ENCODE results near the gene CEL. TPM values are rescaled to one million over a fixed set of nuclear protein-coding genes. Genes with fewer than 3 reads are reported as not detected.
A peak's percentile ranks its signal among the peaks of the same experiment; 100 is the strongest.
"Not testable (repeated sequence)": the region's sequence is repeated elsewhere in the genome, so short reads cannot be mapped to it uniquely, and the experiment has no call there.

The CEL gene
- total RNA-seq, 1 experiment from 2014 or later: 6.9 TPM

DNA sequence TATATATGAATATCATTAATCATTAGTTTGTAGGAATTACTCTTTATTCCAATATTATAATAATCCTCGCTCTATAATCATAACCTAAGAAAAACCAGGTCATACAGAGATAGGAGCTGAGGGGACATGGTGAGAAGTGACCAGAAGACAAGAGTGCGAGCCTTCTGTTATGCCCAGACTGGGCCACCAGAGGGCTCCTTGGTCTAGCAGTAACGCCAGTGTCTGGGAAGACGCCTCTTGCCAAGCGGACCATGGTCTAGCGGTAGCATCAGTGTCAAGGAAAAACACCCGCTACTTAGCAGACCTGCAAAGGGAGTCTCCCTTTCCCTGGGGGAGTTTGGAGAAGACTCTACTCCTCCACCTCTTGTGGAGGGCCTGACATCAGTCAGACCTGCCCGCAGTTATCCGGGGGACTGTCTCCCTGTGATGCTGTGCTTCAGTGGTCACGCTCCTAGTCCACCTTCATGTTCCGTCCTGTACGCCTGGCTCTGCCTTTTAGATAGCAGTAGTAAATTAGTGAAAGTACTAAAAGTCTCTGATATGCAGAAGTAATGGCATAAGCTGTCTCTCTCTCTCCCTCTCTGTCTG is 20.8 kb upstream of the CEL start:
- H3K9ac ChIP-seq (ENCODE audit: low read length); H4K20me1 ChIP-seq (ENCODE audit: insufficient read depth); H2AFZ ChIP-seq (ENCODE audit: low read depth, low read length, poor library complexity, severe bottlenecking); H3K27ac ChIP-seq (ENCODE audit: low read depth, low read length); H3K4me2 ChIP-seq (ENCODE audit: low read length); H3K4me3 ChIP-seq (replicated peaks in 1 of 2; ENCODE audit: low read depth in 1 of 2, low read length in 2 of 2); BruUV-seq (replicated peaks); H3K9me2 ChIP-seq (ENCODE audit: insufficient read depth); H3K9me3 ChIP-seq (ENCODE audit: control insufficient read depth in 1 of 2, insufficient read depth in 1 of 2, low read depth in 1 of 2, low read length in 2 of 2); H3K4me1 ChIP-seq (ENCODE audit: control insufficient read depth in 1 of 2, insufficient read depth in 2 of 2, low read length in 2 of 2); DNase-seq (ENCODE audit: low read depth, low spot score); ATAC-seq; H3K27me3 ChIP-seq (ENCODE audit: insufficient read depth, low read length): not testable (repeated sequence)
- TF ChIP-seq, protein P1, sequence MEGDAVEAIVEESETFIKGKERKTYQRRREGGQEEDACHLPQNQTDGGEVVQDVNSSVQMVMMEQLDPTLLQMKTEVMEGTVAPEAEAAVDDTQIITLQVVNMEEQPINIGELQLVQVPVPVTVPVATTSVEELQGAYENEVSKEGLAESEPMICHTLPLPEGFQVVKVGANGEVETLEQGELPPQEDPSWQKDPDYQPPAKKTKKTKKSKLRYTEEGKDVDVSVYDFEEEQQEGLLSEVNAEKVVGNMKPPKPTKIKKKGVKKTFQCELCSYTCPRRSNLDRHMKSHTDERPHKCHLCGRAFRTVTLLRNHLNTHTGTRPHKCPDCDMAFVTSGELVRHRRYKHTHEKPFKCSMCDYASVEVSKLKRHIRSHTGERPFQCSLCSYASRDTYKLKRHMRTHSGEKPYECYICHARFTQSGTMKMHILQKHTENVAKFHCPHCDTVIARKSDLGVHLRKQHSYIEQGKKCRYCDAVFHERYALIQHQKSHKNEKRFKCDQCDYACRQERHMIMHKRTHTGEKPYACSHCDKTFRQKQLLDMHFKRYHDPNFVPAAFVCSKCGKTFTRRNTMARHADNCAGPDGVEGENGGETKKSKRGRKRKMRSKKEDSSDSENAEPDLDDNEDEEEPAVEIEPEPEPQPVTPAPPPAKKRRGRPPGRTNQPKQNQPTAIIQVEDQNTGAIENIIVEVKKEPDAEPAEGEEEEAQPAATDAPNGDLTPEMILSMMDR (IDR thresholded peaks at IDR 0.05 in 2 of 3, conservative IDR thresholded peaks at IDR 0.05 in 1 of 3; ENCODE audit: borderline replicate concordance in 1 of 3, insufficient read depth in 1 of 3, low read depth in 2 of 3, low read length in 2 of 3): peak; percentile 50 to 59 (median 52); a peak in 5 of 6 replicates
- TF ChIP-seq RAD21 (IDR thresholded peaks at IDR 0.05; ENCODE audit: low read depth): peak; percentile 61
- H3K36me3 ChIP-seq (ENCODE audit: control insufficient read depth in 1 of 2, insufficient read depth in 2 of 2, low read length in 2 of 2): peaks cover 13 to 41% of the 10 kb centered on the region in 2 experiments; a peak in 3 of 4 replicates
- peaks cover 66% of the 10 kb centered on the region for H3K79me2 ChIP-seq (ENCODE audit: insufficient read depth, low read length)
- POLR2A ChIA-PET: interaction anchor here (1.2 kb wide), 1 partner anchor 10 kb away, joined by 4 read pairs; the partner anchor contains the start of gene GTF3C5
- CTCF ChIA-PET: interaction anchor here (1.0 to 1.2 kb wide), 3 partner anchors 19 to 106 kb away, joined by 3 to 5 read pairs (median 4); no protein-coding TSS in a partner anchor
- RAD21 ChIA-PET (ENCODE audit: low non-redundant PET in 1 of 2, low total read pairs in 2 of 2, uncharacterized antibody in 2 of 2, unreplicated experiment in 2 of 2): interaction anchor here in 1 of 2 experiments (1.3 kb wide), 1 partner anchor 102 kb away, joined by 3 read pairs; no protein-coding TSS in a partner anchor
- intact Hi-C loops (cut with micrococcal nuclease): loop anchor here (2.0 kb wide), 1 partner anchor 104 kb away; no protein-coding TSS in a partner anchor

DNA sequence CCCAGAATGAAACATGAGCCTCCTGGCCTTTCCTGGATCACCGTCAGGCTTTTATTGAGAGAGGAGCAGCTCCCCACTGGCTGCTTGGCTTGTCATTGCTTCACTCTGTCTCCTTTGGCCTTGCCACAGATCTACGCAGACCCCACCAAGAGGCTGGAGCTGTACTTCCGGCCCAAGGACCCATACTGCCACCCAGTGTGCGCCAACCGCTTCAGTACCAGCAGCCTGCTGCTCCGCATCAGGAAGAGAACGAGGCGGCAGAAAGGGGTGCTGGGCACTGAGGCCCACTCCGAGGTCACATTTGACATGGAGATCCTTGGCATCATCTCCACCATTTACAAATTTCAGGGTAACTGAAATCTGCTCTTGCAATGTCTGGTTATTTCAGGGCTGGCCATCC is 19.8 kb upstream of the CEL start:
- Histone ChIP-seq H3K27me3 (ENCODE audit: insufficient read depth, low read length) (no peaks in the 10 kb centered on the region), H3K4me1 (ENCODE audit: control insufficient read depth in 1 of 2, insufficient read depth in 2 of 2, low read length in 2 of 2) (no peaks in the 10 kb centered on the region), H3K9me2 (ENCODE audit: insufficient read depth) (no peaks in the 10 kb centered on the region), H2AFZ (ENCODE audit: low read depth, low read length, poor library complexity, severe bottlenecking) (no peak overlapping the region), H3K4me3 (replicated peaks in 1 of 2; ENCODE audit: low read depth in 1 of 2, low read length in 2 of 2) (no peak overlapping the region), H4K20me1 (ENCODE audit: insufficient read depth) (no peaks in the 10 kb centered on the region), H3K9ac (ENCODE audit: low read length) (no peak overlapping the region), H3K36me3 (ENCODE audit: control insufficient read depth in 1 of 2, insufficient read depth in 2 of 2, low read length in 2 of 2) (peaks cover 19 to 51% of the 10 kb centered on the region in 2 experiments; a peak in 3 of 4 replicates), H3K79me2 (ENCODE audit: insufficient read depth, low read length) (peaks cover 56% of the 10 kb centered on the region), H3K4me2 (ENCODE audit: low read length) (no peak overlapping the region), H3K27ac (ENCODE audit: low read depth, low read length) (no peak overlapping the region), H3K9me3 (ENCODE audit: control insufficient read depth in 1 of 2, insufficient read depth in 1 of 2, low read depth in 1 of 2, low read length in 2 of 2) (no peaks in the 10 kb centered on the region)
- intact Hi-C loops (cut with micrococcal nuclease): loop anchor here (2.0 kb wide), 1 partner anchor 103 kb away; no protein-coding TSS in a partner anchor
- POLR2A ChIA-PET: no interaction called here
- CTCF ChIA-PET: no interaction called here
- no TSS peak for BruUV-seq (replicated peaks)
- no peak for TF ChIP-seq ZNF274 (IDR thresholded peaks at IDR 0.05; ENCODE audit: low read depth, low read length)
- TF ChIP-seq SRF (IDR thresholded peaks at IDR 0.05; ENCODE audit: low read depth): no peak
- TF ChIP-seq TCF7L2 (IDR thresholded peaks at IDR 0.05; ENCODE audit: borderline replicate concordance, extremely low read depth, insufficient read depth, insufficient read length): no peak
- RAD21 ChIA-PET (ENCODE audit: low non-redundant PET in 1 of 2, low total read pairs in 2 of 2, uncharacterized antibody in 2 of 2, unreplicated experiment in 2 of 2): interaction anchor here in 1 of 2 experiments (1.3 kb wide), 1 partner anchor 101 kb away, joined by 3 read pairs; no protein-coding TSS in a partner anchor
- DNase-seq (ENCODE audit: low read depth, low spot score) (no peak), ATAC-seq (no peak)
